HuH-7 (cell line): ENCODE results near the gene CCL8.
"Not testable (repeated sequence)": the region's sequence is repeated elsewhere in the genome, so short reads cannot be mapped to it uniquely, and the experiment has no call there.

Experiments
- DNase-seq: peaks from one replicate; pipeline ENCODE4 v3.0.0; 2011; ENCODE audit warnings: low spot score

Gene CCL8

GRCh38 chr17:34314279-34314678 is 5.0 kb upstream of the CCL8 start:
- no peak for DNase-seq

DNA sequence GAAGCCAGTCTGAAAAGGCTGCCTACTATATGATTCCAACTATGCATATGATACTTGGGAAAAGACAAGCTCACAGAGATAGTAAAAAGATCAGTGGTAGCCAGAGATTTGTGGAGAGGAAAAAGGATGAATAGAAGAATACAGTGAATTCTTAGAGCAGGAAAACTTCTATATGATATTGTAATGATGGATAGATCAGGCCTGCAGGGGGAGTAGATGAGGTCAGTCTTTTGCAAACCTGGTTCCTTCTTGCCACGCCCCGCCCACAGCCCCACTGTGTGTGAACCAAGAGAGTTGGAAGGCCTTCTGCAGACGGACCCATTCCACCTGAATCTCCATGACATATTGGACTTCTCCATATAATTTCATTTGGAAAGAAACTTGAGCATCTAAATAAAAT is 761 bp upstream of the CCL8 start:
- no peak for DNase-seq

- DNase-seq: no peak
Measured at GRCh38 chr17:34321964-34322363, 2.7 kb downstream of the CCL8 start.

- DNase-seq: not testable (repeated sequence)
Measured at GRCh38 chr17:34327580-34327979, 8.3 kb downstream of the CCL8 start.

GRCh38 chr17:34337701-34338100 is 18.5 kb downstream of the CCL8 start:
- DNase-seq: no peak

DNA sequence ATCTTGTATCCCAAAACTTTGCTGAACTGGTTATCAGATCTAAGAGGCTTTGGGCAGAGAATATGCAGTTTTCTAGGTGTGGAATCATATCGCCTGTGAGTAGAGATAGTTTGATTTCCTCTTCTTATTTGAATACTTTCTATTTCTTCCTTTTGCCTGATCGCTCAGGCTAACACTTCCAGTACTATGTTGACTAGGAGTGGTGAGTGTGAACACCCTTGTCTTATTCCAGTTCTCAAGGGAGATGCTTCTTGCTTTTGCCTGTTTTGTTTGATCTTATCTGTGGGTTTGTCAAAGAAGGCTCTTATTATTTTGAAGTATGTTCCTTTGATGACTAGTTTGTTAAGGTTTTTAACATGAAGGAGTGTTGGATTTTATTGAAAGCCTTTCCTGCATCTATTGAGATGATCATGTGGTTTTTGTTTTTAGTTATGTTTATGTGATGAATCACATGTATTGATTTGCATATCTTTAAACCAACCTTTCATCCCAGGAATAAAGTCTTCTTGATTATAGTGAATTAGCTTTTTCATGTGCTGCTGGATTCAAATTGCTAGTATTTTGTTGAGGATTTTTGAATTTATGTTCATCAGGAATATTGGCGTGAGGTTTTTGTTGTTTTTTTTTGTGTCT is 20.0 kb downstream of the CCL8 start:
- no peak for DNase-seq

GRCh38 chr17:34341916-34342315 is 22.7 kb downstream of the CCL8 start:
- no peak for DNase-seq

DNA sequence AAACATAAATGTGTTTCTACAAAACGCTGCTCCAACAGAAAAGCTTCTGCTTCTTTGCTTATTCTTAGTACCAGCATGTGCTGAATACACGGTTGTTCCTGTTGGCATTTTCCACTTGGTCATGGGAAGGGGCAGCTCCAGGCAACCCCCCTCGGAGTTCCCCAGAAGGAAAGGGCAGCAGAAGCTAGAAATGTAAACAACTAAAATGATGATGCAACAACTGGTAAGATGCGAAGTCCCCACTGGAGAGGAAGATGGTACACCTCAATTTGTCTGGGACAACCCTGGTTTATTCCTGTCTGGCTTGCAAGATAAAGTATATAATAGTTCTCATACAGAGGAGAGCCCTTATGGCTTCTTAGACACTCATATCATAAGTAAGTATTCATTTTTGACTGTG is 27.8 kb downstream of the CCL8 start:
- DNase-seq: no peak

DNA sequence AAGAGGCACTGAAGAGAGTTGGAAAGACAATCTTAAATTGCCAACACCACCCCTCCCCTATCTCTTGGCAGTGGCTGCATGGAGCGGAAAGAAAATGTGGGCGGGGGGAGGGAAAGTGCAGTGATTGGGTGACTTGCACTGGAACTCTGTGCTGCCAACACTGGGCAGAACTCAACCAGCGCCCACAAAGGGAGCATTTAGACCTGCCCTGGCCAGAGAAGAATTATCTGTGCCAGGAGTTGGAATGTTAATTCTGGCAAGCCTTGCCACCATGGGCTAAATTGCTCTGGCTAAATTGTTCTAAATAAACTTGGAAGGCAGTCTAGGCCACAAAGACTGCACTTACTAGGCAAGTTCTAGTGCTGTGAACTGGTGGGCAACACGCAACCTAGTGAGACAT is 30.5 kb downstream of the CCL8 start:
- no peak for DNase-seq

DNA sequence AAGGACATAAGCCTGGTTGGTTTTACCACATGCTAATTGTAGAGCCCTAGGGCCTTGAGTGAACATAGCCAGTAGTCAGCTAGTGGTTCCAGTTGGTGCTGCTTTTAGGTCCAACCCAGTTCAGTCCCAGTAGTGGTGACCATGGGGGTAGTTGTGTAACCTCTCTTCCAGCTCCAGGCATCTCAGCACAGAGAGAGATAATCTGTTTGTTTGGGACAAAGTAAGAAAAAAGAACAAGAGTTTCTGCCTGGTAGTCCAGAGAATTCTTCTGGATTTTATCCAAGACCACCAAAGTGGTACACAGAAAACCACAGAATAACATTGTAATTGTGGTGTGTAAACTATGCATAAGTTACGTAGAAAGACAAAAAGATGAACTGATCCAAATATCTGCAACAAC is 31.9 kb downstream of the CCL8 start:
- no peak for DNase-seq

DNA sequence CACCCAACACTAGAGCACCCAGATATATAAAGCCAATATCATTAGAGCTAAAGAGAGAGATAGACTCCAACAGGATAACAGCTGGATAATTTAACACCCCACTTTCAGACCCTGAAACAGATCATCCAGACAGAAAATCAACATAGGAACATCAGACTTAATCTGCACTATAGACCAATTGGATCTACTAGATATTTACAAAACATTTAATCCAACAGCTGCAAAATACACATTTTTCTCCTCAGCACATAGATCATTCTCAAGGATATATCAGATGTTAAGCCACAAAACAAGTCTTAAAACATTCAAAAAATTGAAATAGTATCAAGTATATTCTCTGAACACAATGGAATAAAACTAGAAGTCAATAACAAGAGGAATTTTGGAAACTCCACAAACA is 33.0 kb downstream of the CCL8 start:
- DNase-seq: no peak

DNA sequence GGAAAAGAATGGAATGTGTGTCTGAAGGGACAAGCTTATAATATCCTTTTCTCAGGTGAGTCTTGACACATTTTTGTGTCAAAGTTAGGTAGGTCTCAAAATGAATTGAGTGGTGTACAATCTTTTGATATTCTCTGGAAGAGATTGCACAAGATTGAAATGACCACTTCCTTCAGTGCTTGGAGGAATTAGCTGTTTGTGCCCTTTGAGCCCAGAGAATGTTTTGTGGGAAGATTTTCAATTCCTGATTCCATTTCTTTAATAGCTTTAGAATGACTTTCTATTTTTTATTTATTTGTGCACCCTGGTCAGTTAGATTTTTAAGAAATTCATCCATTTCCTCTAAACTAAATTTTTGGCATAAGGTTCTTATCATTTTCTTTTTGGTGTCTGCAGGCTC is 35.4 kb downstream of the CCL8 start:
- DNase-seq: no peak

DNA sequence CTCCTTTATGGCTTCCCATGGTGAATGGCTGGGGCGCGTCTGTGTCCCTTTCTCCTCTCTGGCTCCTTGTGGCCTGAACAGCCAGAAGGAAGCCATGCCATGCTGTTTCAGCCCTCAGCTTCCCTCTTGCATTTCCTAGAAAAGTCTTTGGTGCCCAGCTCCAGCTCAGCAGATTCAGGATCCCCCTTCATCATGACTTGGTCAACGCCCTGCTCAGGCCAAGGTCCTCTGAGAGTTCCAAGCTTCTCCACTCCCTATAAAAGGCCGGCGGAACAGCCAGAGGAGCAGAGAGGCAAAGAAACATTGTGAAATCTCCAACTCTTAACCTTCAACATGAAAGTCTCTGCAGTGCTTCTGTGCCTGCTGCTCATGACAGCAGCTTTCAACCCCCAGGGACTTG is 37.0 kb downstream of the CCL8 start, which contains the start of gene CCL13:
TSS of gene CCL13 (plus strand) at position 287 of the 400 bp plus-strand sequence. CDS start at position 334, 47 bp downstream.
- DNase-seq: no peak

GRCh38 chr17:34357398-34357797 is 38.2 kb downstream of the CCL8 start:
- no peak for DNase-seq

- no peak for DNase-seq
Measured at GRCh38 chr17:34358631-34359030, 39.4 kb downstream of the CCL8 start.

DNA sequence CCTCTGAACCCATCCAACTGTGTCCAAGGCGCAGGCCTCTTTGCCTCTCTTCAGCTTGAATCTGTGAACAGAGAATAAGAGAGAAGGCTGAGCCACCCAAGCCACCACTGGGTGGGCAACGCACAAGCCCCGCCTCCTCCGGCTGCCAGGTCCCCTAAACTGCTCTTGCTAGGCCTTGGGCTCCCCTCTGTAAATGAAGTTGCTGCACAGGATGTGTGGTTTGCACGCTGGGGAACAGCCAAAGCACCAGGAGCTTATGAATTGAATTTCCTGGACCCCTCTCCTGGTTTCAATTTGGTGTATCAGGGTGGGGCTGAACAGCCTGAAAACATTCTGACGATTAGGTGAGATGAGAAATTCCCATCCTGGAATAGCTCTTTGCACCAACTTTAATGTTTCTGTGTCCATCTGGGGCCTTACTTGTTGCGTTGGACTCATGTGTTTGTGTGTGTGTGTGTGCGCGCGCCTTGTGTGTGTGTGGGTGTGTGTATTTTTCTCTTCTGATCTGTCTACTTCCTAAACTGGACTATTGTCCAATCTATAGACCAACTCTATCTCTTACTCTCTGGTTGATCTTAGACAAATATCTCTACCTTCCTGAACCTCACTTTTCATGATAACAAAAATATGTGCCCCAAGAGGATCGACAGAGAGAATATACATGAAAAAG is 41.5 kb downstream of the CCL8 start:
- no peak for DNase-seq

- peak; percentile 59 for DNase-seq
Measured at GRCh38 chr17:34361478-34362061, 42.3 kb downstream of the CCL8 start.

DNA sequence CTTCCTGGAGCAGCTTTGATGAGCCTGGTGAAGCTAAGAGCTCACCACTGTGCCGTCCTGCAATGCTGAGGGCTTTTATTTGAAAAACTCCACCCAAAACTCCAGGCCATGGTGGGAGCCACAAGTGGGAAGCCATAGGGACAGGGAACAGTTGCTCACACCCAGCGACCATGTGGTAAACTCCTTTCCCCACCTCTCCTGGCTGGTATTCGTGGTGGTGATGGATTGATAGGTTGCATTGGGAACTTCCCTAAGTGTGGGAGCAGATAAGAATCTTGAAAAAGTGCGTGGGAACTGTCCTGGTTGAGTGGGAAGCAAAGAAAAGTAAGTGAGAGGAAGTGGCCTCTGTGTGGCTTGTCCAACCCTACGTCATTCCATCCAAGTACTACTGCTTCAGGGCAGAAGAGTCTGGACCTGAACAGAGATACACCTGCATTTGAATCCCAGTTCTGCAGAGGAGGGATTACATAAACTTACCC is 44.0 kb downstream of the CCL8 start, which contains the start of gene CCL1:
TSS of gene CCL1 (minus strand) at position 51 of the 479 bp plus-strand sequence. CDS start 72 bp downstream, outside the sequence.
- DNase-seq: no peak

- DNase-seq: no peak
Measured at GRCh38 chr17:34364751-34365150, 45.5 kb downstream of the CCL8 start.

DNA sequence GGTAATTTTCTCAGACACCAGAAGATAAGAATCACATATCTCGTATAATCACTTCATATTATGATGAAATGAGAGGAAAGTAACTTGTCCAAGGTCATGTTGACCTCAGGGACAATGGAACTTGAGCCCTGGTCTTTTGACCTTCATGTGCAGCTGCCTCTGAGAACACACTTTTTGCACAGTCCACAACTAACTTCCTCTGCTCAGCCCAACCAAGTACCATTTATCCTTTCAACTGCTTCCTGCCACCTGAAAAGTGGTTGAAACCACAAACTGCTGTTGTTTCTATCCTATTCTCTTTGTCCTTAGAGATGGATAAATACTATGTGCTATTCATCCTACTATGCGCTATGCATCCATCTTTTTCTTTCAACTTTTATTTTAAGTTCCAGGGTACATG is 46.1 kb downstream of the CCL8 start:
- no peak for DNase-seq

- DNase-seq: no peak
Measured at GRCh38 chr17:34366010-34366409, 46.8 kb downstream of the CCL8 start.

- no peak for DNase-seq
Measured at GRCh38 chr17:34366529-34367107, 47.4 kb downstream of the CCL8 start.
